Stimulated activated memory B cell treated with anti-CD40 and anti-IgM and Interleukin-4, amounts not matched to agents 10 μg/mL and 1 μg/mL and 100 μg/mL, for 72 hours (primary cell): Measurements from ENCODE around the gene ZGPAT.

Source experiments
- ATAC-seq: fragments of 150-1000 bp; cut with Tn5 transposase; 2 replicates; pipeline ENCODE4 v1.10.0; 2021
- H3K27ac Mint-ChIP-seq: one replicate; pipeline ENCODE4 v1.8.0; 2022; ENCODE audit warnings: mild to moderate bottlenecking, mixed read lengths
- H3K27me3 Mint-ChIP-seq: one replicate; pipeline ENCODE4 v1.8.0; 2022; ENCODE audit warnings: mixed read lengths
- H3K36me3 Mint-ChIP-seq: one replicate; pipeline ENCODE4 v1.8.0; 2022; ENCODE audit warnings: mixed read lengths
- H3K4me1 Mint-ChIP-seq: one replicate; pipeline ENCODE4 v1.8.0; 2022; ENCODE audit warnings: mixed read lengths
- H3K4me3 Mint-ChIP-seq: one replicate; pipeline ENCODE4 v1.8.0; 2022; ENCODE audit warnings: mild to moderate bottlenecking, moderate library complexity, mixed read lengths
- H3K9me3 Mint-ChIP-seq: one replicate; pipeline ENCODE4 v1.8.0; 2022; ENCODE audit warnings: mixed read lengths

ZGPAT gene

DNA sequence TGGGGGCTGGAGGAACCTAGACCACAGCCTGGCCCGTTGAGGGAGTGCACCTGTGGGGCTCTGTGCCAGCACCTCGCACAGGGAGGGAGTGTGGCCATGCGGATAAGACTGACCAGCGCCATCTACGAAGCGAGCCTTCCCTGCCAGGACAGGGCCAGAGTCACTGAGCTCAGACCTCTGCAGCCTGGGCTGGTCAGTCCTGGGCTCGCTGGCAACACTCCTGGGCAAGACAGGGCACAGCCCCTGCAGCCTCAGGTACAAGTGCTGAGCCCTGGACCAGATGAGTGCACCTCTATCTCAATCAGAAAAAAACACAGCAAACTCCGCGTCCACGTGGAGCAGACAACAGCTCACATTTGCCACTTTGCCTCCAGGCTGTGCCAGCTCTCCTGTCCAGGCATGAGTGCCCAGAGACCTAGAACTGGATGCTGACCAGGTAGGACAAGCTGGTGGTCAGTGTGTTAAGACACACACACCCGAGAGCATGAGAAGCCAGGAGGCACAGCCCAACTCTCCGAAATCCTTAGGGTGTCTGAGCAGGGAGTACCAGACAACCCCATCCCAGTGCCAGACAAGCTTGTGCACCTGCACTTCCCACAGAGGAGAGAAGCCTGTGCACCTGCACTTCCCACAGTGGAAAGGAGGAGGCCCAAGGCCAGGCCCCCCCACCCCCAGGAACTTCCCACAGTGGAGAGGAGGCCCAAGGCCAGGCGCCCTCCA, 4.9 kb upstream of the ZGPAT start:
- no peak for ATAC-seq
- H3K36me3 Mint-ChIP-seq, result peaks cover 8% of the 10 kb centered on the region
- peaks cover 51% of the 10 kb centered on the region for H3K4me1 Mint-ChIP-seq
- H3K9me3 Mint-ChIP-seq, result no peaks in the 10 kb centered on the region
- no peaks in the 10 kb centered on the region for H3K27me3 Mint-ChIP-seq
- no peak overlapping the region for H3K4me3 Mint-ChIP-seq
- no peak overlapping the region for H3K27ac Mint-ChIP-seq

DNA sequence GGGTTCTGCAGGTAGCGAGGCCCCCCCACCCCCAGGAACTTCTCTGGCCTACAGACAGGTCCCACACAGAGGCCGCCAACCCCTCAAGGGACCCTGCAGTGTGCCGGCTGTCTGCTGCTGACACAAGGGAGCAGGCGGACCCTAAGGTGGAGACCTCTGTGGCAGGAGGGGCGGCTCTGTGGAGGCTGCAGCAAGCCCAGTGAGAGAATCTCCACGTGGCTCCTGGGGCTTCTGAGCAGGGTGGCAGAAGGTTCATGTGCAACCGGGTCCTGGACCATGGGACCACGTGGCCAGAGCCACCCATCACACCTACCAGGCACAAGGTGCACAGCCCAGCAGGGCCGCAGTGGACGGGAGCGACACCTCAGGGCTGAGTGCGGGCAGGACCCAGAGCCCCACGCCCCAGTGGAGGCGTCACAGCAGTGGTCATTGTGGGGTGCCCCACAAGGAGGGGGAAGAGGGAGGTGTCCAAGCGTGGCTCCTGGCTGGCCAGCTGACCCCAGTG, 4.3 kb upstream of the ZGPAT start:
- H3K4me1 Mint-ChIP-seq, result peaks cover 51% of the 10 kb centered on the region
- H3K36me3 Mint-ChIP-seq, result peaks cover 9% of the 10 kb centered on the region
- H3K27ac Mint-ChIP-seq, result no peak overlapping the region
- H3K9me3 Mint-ChIP-seq, result no peaks in the 10 kb centered on the region
- no peak for ATAC-seq
- no peaks in the 10 kb centered on the region for H3K27me3 Mint-ChIP-seq
- H3K4me3 Mint-ChIP-seq, result no peak overlapping the region

DNA sequence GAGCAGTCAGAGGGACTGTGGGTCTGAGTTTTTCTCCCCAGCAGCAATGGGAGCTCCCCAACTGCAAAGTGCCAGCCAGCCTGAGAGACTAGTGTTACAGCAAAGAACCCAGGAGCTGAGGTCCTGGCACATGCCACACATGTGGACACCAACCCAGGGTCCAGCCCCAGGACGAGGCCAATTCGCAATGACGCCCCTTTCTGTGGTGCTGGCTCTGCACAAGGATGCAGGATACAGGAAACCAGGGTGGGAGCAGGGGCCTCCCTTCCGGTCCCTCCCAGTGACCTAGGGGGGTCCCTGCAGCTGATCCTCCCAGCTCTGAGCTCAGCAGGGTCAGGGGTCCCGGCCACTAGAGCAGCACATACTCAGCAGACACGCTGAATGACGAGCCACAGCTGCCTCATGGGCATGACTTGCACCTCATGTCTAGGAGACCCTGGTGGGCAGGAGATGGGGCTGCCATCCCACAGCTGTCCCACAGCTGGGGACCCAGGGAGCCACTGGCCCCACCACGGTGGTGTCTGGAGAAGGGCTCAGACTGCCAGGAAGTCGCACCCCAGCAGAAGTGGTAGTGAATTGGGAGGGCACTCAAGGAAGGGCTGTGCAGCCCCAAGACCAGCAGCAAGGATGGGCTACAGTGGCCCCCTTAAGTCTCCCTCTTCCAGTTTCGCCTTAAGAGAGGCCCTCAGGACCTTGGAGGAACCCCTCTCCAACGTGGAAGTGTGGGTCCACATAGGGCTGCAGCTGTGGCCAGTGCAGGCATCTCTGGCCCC, 3.7 kb upstream of the ZGPAT start:
- no peak for ATAC-seq
- H3K4me3 Mint-ChIP-seq, result no peak overlapping the region
- H3K27ac Mint-ChIP-seq, result no peak overlapping the region
- peaks cover 16% of the 10 kb centered on the region for H3K36me3 Mint-ChIP-seq
- H3K27me3 Mint-ChIP-seq, result no peaks in the 10 kb centered on the region
- no peaks in the 10 kb centered on the region for H3K9me3 Mint-ChIP-seq
- peaks cover 52% of the 10 kb centered on the region for H3K4me1 Mint-ChIP-seq

GRCh38 chr20:63704749-63705117, 3.1 kb upstream of the ZGPAT start:
- Mint-ChIP-seq H3K36me3 (peaks cover 19% of the 10 kb centered on the region), H3K9me3 (no peaks in the 10 kb centered on the region), H3K4me3 (no peak overlapping the region), H3K27me3 (no peaks in the 10 kb centered on the region), H3K4me1 (peaks cover 51% of the 10 kb centered on the region), H3K27ac (no peak overlapping the region)
- no peak for ATAC-seq

- Mint-ChIP-seq H3K27me3 (no peaks in the 10 kb centered on the region), H3K4me3 (no peak overlapping the region), H3K4me1 (peaks cover 48% of the 10 kb centered on the region), H3K9me3 (no peaks in the 10 kb centered on the region), H3K36me3 (peaks cover 22% of the 10 kb centered on the region), H3K27ac (peak overlapping the region; percentile 83)
- ATAC-seq, result no peak
These were observed 2.4 kb upstream of the ZGPAT start for GRCh38 chr20:63705232-63706026.

GRCh38 chr20:63706027-63706695, 1.7 kb upstream of the ZGPAT start:
- Mint-ChIP-seq H3K36me3 (peaks cover 29% of the 10 kb centered on the region), H3K27ac (peak overlapping the region; percentile 83), H3K27me3 (no peaks in the 10 kb centered on the region), H3K9me3 (no peaks in the 10 kb centered on the region), H3K4me3 (peak overlapping the region; percentile 88), H3K4me1 (peaks cover 53% of the 10 kb centered on the region)
- no peak for ATAC-seq

GRCh38 chr20:63706852-63707557, 834 bp upstream of the ZGPAT start:
- H3K27me3 Mint-ChIP-seq, result no peaks in the 10 kb centered on the region
- no peaks in the 10 kb centered on the region for H3K9me3 Mint-ChIP-seq
- H3K36me3 Mint-ChIP-seq, result peaks cover 35% of the 10 kb centered on the region

DNA sequence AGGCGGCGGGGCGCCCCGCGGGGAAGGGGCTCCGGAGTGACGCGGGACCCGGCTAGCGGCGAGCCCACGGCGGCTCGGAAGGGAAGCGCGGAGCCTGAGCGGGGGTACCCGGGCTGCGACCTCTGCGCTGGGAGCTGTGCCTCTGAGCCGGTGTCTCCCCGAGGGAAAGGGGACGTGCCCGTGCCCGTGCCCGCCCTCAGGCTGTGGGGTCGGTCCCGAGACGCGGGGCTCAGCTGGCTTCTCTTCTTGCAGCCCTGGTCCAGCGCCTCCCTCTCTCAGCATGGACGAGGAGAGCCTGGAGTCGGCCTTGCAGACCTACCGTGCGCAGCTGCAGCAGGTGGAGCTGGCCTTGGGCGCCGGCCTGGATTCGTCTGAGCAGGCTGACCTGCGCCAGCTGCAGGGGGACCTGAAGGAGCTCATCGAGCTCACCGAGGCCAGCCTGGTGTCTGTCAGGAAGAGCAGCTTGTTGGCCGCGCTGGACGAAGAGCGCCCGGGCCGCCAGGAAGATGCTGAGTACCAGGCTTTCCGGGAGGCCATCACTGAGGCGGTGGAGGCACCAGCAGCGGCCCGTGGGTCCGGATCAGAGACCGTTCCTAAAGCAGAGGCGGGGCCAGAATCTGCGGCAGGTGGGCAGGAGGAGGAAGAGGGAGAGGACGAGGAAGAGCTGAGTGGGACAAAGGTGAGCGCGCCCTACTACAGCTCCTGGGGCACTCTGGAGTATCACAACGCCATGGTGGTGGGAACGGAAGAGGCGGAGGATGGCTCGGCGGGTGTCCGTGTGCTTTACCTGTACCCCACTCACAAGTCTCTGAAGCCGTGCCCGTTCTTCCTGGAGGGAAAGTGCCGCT, 686 bp downstream of the ZGPAT start:
- Mint-ChIP-seq H3K36me3 (peaks cover 48% of the 10 kb centered on the region), H3K4me3 (peak overlapping the region; percentile 90), H3K4me1 (peaks cover 63% of the 10 kb centered on the region), H3K9me3 (no peaks in the 10 kb centered on the region), H3K27ac (peak overlapping the region; percentile 83), H3K27me3 (no peaks in the 10 kb centered on the region)
- ATAC-seq, result peak; percentile 15

More at GRCh38 chr20:63706852-63707557, 834 bp upstream of the ZGPAT start:
- peak; percentile 65 for ATAC-seq
- peaks cover 56% of the 10 kb centered on the region for H3K4me1 Mint-ChIP-seq
- peak overlapping the region; percentile 83 for H3K27ac Mint-ChIP-seq
- H3K4me3 Mint-ChIP-seq, result peak overlapping the region; percentile 88

- ATAC-seq, result no peak
- H3K36me3 Mint-ChIP-seq, result peaks cover 54% of the 10 kb centered on the region
- peak overlapping the region; percentile 83 for H3K27ac Mint-ChIP-seq
- peak overlapping the region; percentile 90 for H3K4me3 Mint-ChIP-seq
- peaks cover 58% of the 10 kb centered on the region for H3K4me1 Mint-ChIP-seq
- H3K27me3 Mint-ChIP-seq, result no peaks in the 10 kb centered on the region
- no peaks in the 10 kb centered on the region for H3K9me3 Mint-ChIP-seq
These were observed 1.3 kb downstream of the ZGPAT start for GRCh38 chr20:63709149-63709527.

- H3K9me3 Mint-ChIP-seq, result peaks cover 2% of the 10 kb centered on the region
- ATAC-seq, result no peak
- peaks cover 55% of the 10 kb centered on the region for H3K4me1 Mint-ChIP-seq
- H3K27me3 Mint-ChIP-seq, result no peaks in the 10 kb centered on the region
- peaks cover 67% of the 10 kb centered on the region for H3K36me3 Mint-ChIP-seq
- peak overlapping the region; percentile 24 for H3K4me3 Mint-ChIP-seq
- no peak overlapping the region for H3K27ac Mint-ChIP-seq
These were observed 3.3 kb downstream of the ZGPAT start for GRCh38 chr20:63711085-63711645.

- no peaks in the 10 kb centered on the region for H3K27me3 Mint-ChIP-seq
- H3K4me3 Mint-ChIP-seq, result no peak overlapping the region
- H3K4me1 Mint-ChIP-seq, result peaks cover 55% of the 10 kb centered on the region
- peaks cover 77% of the 10 kb centered on the region for H3K36me3 Mint-ChIP-seq
- no peak overlapping the region for H3K27ac Mint-ChIP-seq
- peaks cover 2% of the 10 kb centered on the region for H3K9me3 Mint-ChIP-seq
- no peak for ATAC-seq
These were observed 4.4 kb downstream of the ZGPAT start for GRCh38 chr20:63712191-63712590.

DNA sequence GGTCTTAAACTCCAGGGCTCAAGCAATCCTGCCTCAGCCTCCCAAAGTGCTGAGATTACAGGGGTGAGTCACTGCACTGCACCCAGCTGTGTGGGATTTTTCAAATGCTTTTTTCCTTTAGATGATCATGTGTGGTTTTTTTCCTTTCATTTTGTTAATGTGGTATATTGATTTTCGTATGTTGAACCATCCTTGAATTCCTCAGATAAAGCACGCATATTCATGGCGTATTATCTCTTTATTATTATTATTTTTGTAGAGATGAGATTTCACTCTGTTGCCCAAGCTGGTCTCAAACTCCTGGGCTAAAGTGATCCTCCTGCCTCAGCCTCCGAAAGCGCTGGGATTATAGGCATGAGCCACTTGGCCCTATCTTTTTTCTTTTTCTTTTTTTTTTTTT, 7.0 kb downstream of the ZGPAT start:
- peaks cover 45% of the 10 kb centered on the region for H3K4me1 Mint-ChIP-seq
- H3K27me3 Mint-ChIP-seq, result no peaks in the 10 kb centered on the region
- H3K27ac Mint-ChIP-seq, result no peak overlapping the region
- H3K4me3 Mint-ChIP-seq, result no peak overlapping the region
- no peak for ATAC-seq
- peaks cover 90% of the 10 kb centered on the region for H3K36me3 Mint-ChIP-seq
- peaks cover 8% of the 10 kb centered on the region for H3K9me3 Mint-ChIP-seq

GRCh38 chr20:63718996-63719395, 11.2 kb downstream of the ZGPAT start:
- H3K4me1 Mint-ChIP-seq, result peaks cover 30% of the 10 kb centered on the region

More at GRCh38 chr20:63718996-63719395, 11.2 kb downstream of the ZGPAT start:
- Mint-ChIP-seq H3K9me3 (peaks cover 8% of the 10 kb centered on the region), H3K36me3 (peaks cover 91% of the 10 kb centered on the region), H3K27me3 (no peaks in the 10 kb centered on the region), H3K4me3 (no peak overlapping the region), H3K27ac (no peak overlapping the region)
- ATAC-seq, result no peak
